ENCODE results near the gene CNPPD1. TPM values are rescaled to one million over a fixed set of nuclear protein-coding genes. Genes with fewer than 3 reads are reported as not detected.
A peak's percentile ranks its signal among the peaks of the same experiment; 100 is the strongest.

Gene CNPPD1
- total and polyA plus RNA-seq, 7 donors: 24.1 to 79.5 (median 38.5) TPM

- Histone ChIP-seq H3K4me1 (peaks cover 0 to 17% (median 16%) of the 10 kb centered on the region in 4 donors), H3K27ac (peak overlapping the region in 1 of 4 donors; percentile 6), H3K36me3 (peaks cover 29 to 60% (median 40%) of the 10 kb centered on the region in 4 donors), H3K9me3 (no peaks in the 10 kb centered on the region), H3K4me3 (no peak overlapping the region), H3K27me3 (no peaks in the 10 kb centered on the region)
- TF ChIP-seq POLR2AphosphoS5 (IDR thresholded peaks at IDR 0.05) (no peak), EP300 (IDR thresholded peaks at IDR 0.05) (no peak), CTCF (IDR thresholded peaks at IDR 0.05) (no peak), POLR2A (IDR thresholded peaks at IDR 0.05) (no peak)
- intact Hi-C loops (cut with DNase I): no loop called here
- WGBS, 2 donors: 64 to 91% methylated on average over 6 of the region's 6 CpGs
- peak; percentile 48 for DNase-seq
Observed at GRCh38 chr2:219183151-219183772, 6.5 kb upstream of the CNPPD1 start.

- H3K27me3 ChIP-seq: no peaks in the 10 kb centered on the region
- peak; percentile 58 for DNase-seq
- intact Hi-C loops (cut with DNase I): no loop called here
- TF ChIP-seq POLR2AphosphoS5 (IDR thresholded peaks at IDR 0.05) (no peak), CTCF (IDR thresholded peaks at IDR 0.05) (no peak)
- H3K4me1 ChIP-seq: peaks cover 0 to 18% (median 16%) of the 10 kb centered on the region in 4 donors
- peak overlapping the region in 1 of 4 donors; percentile 6 for H3K27ac ChIP-seq
- H3K4me3 ChIP-seq: no peak overlapping the region
- no peaks in the 10 kb centered on the region for H3K9me3 ChIP-seq
- 41 to 71% methylated on average over 8 of the region's 8 CpGs for WGBS, 2 donors
- peaks cover 29 to 60% (median 40%) of the 10 kb centered on the region in 4 donors for H3K36me3 ChIP-seq
Observed at GRCh38 chr2:219182331-219183150, 5.8 kb upstream of the CNPPD1 start.

GRCh38 chr2:219181531-219181930, 4.8 kb upstream of the CNPPD1 start:
- Histone ChIP-seq H3K27ac (no peak overlapping the region), H3K9me3 (no peaks in the 10 kb centered on the region), H3K4me1 (peaks cover 2 to 21% (median 16%) of the 10 kb centered on the region in 4 donors), H3K4me3 (no peak overlapping the region), H3K27me3 (no peaks in the 10 kb centered on the region), H3K36me3 (peaks cover 29 to 60% (median 40%) of the 10 kb centered on the region in 4 donors)
- TF ChIP-seq EP300 (IDR thresholded peaks at IDR 0.05): no peak
- no peak for TF ChIP-seq CTCF (IDR thresholded peaks at IDR 0.05)
- no peak for TF ChIP-seq POLR2A (IDR thresholded peaks at IDR 0.05)
- TF ChIP-seq POLR2AphosphoS5 (IDR thresholded peaks at IDR 0.05): no peak
- intact Hi-C loops (cut with DNase I): no loop called here
- DNase-seq: peak; percentile 30
- WGBS, 2 donors: 94 to 95% methylated on average over 6 of the region's 6 CpGs

GRCh38 chr2:219180961-219181360, 4.2 kb upstream of the CNPPD1 start:
- Histone ChIP-seq H3K27me3 (no peaks in the 10 kb centered on the region), H3K36me3 (peaks cover 29 to 60% (median 40%) of the 10 kb centered on the region in 4 donors), H3K27ac (no peak overlapping the region), H3K4me3 (no peak overlapping the region), H3K4me1 (peaks cover 2 to 24% (median 18%) of the 10 kb centered on the region in 4 donors), H3K9me3 (no peaks in the 10 kb centered on the region)
- WGBS, 2 donors: 93 to 94% methylated on average over 5 of the region's 5 CpGs
- peak; percentile 40 for DNase-seq
- intact Hi-C loops (cut with DNase I): no loop called here
- TF ChIP-seq POLR2A (IDR thresholded peaks at IDR 0.05): no peak
- TF ChIP-seq CTCF (IDR thresholded peaks at IDR 0.05): no peak
- TF ChIP-seq POLR2AphosphoS5 (IDR thresholded peaks at IDR 0.05): no peak
- TF ChIP-seq EP300 (IDR thresholded peaks at IDR 0.05): no peak
